H1 (cell line): ENCODE results near the gene ADAM19. TPM values are rescaled to one million over a fixed set of nuclear protein-coding genes. Genes with fewer than 3 reads are reported as not detected.

ENCODE experiments used
- ATF3 ChIP-seq: IDR thresholded peaks from 2 replicates; pipeline ENCODE4 v1.6.1; 2011; ENCODE audit warnings: low read depth, mild to moderate bottlenecking, low read length; ENCODE audit not compliant: insufficient read depth
- BCL11A ChIP-seq, 2 experiments: IDR thresholded peaks; one replicate each; pipeline ENCODE4 v1.6.1; 2011; ENCODE audit warnings: low read depth in 2 of 2, low read length in 2 of 2, mild to moderate bottlenecking in 2 of 2
- SP4 ChIP-seq: IDR thresholded peaks from 2 replicates; pipeline ENCODE4 v1.6.1; 2012; ENCODE audit warnings: low read length, inconsistent platforms
- SRF ChIP-seq: IDR thresholded peaks from 2 replicates; pipeline ENCODE4 v1.6.1; 2011; ENCODE audit warnings: mild to moderate bottlenecking, low read depth, low read length, moderate library complexity
- SUZ12 ChIP-seq: fragments of 200-600 bp; sonication (generic); IDR thresholded peaks from 2 replicates; pipeline ENCODE4 v1.6.1; 2012; ENCODE audit warnings: mild to moderate bottlenecking, inconsistent platforms, low read length, moderate library complexity, mixed read lengths
- polyA plus RNA-seq, 7 experiments: library from polyadenylated mRNA; depleted of rRNA in 3 of 7; stranded (reverse) in 5 of 7; unstranded in 2 of 7; fragments of >200 nt in 5 of 7; fragments of 200-250 nt in 2 of 7; gene quantifications; 1 replicate in 5 of 7; 2 replicates in 1 of 7; 4 replicates in 1 of 7; pipeline versions ENCODE4 v1.2.1 to v1.2.3, GENCODE V29; 2011 to 2013; ENCODE audit warnings: missing spikeins in 2 of 7, mixed read lengths in 2 of 7
- total RNA-seq: library from RNA; stranded (reverse); fragmentation: NEBNext Ultra II Directional; extraction: Animal tissue kit (Norgen Biotek cat#: 25700); gene quantifications from 2 replicates; pipeline ENCODE4 v1.2.1, GENCODE V29; 2021
- TF ChIP-seq, protein P1 (sequence below): fragments of 300-600 bp; sonication (generic); IDR thresholded peaks from 2 replicates; pipeline ENCODE4 v1.7.1; 2012; ENCODE audit warnings: low read length, moderate library complexity, mild to moderate bottlenecking, inconsistent platforms; ENCODE audit not compliant: insufficient replicate concordance

ADAM19 gene
- total and polyA plus RNA-seq, 2 of the 8 experiments (the other 6 are each of a cell fraction or from before 2014, with no cell fraction given), result 6.5 to 22.7 TPM

DNA sequence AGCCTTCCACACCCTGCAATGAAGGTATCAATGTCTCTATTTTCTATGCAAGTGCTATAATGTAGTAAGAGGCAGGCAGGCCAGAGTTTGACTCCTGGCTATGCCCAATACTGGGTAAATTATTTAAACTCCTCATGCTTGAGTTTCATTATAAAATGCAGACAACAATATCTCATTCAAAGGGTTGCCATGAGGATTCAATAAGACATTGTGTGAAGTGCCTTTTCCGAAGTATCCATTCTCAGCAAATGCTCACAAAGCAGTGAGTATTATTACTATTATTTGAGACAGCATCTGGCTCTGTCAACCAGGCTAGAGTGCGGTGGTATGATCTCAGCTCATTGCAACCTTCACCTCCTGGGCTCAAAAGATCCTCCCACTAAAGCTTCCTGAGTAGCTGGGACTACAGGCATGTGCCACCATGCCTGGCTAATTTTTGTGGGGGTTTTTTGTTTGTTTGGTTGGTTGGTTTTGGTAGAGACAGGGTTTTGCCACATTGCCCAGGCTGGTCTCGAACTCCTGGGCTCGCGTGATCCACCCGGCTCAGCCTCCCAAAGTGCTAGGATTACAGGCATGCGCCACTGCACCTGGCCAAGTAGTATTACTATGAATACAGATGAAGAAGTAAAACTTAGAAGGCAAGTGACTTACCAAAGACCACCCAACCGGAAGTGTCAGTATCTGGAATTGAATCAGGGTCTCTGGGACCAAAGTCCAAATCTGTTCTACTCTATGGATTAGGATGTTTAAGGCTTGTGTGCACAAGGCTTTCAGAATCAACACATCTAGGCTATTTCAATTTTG, 18.8 kb downstream of the ADAM19 start (continued):
- TF ChIP-seq, protein P1, sequence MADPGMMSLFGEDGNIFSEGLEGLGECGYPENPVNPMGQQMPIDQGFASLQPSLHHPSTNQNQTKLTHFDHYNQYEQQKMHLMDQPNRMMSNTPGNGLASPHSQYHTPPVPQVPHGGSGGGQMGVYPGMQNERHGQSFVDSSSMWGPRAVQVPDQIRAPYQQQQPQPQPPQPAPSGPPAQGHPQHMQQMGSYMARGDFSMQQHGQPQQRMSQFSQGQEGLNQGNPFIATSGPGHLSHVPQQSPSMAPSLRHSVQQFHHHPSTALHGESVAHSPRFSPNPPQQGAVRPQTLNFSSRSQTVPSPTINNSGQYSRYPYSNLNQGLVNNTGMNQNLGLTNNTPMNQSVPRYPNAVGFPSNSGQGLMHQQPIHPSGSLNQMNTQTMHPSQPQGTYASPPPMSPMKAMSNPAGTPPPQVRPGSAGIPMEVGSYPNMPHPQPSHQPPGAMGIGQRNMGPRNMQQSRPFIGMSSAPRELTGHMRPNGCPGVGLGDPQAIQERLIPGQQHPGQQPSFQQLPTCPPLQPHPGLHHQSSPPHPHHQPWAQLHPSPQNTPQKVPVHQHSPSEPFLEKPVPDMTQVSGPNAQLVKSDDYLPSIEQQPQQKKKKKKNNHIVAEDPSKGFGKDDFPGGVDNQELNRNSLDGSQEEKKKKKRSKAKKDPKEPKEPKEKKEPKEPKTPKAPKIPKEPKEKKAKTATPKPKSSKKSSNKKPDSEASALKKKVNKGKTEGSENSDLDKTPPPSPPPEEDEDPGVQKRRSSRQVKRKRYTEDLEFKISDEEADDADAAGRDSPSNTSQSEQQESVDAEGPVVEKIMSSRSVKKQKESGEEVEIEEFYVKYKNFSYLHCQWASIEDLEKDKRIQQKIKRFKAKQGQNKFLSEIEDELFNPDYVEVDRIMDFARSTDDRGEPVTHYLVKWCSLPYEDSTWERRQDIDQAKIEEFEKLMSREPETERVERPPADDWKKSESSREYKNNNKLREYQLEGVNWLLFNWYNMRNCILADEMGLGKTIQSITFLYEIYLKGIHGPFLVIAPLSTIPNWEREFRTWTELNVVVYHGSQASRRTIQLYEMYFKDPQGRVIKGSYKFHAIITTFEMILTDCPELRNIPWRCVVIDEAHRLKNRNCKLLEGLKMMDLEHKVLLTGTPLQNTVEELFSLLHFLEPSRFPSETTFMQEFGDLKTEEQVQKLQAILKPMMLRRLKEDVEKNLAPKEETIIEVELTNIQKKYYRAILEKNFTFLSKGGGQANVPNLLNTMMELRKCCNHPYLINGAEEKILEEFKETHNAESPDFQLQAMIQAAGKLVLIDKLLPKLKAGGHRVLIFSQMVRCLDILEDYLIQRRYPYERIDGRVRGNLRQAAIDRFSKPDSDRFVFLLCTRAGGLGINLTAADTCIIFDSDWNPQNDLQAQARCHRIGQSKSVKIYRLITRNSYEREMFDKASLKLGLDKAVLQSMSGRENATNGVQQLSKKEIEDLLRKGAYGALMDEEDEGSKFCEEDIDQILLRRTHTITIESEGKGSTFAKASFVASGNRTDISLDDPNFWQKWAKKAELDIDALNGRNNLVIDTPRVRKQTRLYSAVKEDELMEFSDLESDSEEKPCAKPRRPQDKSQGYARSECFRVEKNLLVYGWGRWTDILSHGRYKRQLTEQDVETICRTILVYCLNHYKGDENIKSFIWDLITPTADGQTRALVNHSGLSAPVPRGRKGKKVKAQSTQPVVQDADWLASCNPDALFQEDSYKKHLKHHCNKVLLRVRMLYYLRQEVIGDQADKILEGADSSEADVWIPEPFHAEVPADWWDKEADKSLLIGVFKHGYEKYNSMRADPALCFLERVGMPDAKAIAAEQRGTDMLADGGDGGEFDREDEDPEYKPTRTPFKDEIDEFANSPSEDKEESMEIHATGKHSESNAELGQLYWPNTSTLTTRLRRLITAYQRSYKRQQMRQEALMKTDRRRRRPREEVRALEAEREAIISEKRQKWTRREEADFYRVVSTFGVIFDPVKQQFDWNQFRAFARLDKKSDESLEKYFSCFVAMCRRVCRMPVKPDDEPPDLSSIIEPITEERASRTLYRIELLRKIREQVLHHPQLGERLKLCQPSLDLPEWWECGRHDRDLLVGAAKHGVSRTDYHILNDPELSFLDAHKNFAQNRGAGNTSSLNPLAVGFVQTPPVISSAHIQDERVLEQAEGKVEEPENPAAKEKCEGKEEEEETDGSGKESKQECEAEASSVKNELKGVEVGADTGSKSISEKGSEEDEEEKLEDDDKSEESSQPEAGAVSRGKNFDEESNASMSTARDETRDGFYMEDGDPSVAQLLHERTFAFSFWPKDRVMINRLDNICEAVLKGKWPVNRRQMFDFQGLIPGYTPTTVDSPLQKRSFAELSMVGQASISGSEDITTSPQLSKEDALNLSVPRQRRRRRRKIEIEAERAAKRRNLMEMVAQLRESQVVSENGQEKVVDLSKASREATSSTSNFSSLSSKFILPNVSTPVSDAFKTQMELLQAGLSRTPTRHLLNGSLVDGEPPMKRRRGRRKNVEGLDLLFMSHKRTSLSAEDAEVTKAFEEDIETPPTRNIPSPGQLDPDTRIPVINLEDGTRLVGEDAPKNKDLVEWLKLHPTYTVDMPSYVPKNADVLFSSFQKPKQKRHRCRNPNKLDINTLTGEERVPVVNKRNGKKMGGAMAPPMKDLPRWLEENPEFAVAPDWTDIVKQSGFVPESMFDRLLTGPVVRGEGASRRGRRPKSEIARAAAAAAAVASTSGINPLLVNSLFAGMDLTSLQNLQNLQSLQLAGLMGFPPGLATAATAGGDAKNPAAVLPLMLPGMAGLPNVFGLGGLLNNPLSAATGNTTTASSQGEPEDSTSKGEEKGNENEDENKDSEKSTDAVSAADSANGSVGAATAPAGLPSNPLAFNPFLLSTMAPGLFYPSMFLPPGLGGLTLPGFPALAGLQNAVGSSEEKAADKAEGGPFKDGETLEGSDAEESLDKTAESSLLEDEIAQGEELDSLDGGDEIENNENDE, result no peak
- no peak for TF ChIP-seq SP4
- no peak for TF ChIP-seq ATF3
- no peak for TF ChIP-seq SUZ12
- TF ChIP-seq SRF, result no peak
- TF ChIP-seq BCL11A (IDR thresholded peaks at IDR 0.05; ENCODE audit: low read depth in 2 of 2, low read length in 2 of 2), result no peak
